Measurements from ENCODE around the gene APAF1. TPM values are rescaled to one million over a fixed set of nuclear protein-coding genes. Genes with fewer than 3 reads are reported as not detected.

APAF1 gene
- total RNA-seq, 1 experiment from 2014 or later, result 7.2 TPM

DNA sequence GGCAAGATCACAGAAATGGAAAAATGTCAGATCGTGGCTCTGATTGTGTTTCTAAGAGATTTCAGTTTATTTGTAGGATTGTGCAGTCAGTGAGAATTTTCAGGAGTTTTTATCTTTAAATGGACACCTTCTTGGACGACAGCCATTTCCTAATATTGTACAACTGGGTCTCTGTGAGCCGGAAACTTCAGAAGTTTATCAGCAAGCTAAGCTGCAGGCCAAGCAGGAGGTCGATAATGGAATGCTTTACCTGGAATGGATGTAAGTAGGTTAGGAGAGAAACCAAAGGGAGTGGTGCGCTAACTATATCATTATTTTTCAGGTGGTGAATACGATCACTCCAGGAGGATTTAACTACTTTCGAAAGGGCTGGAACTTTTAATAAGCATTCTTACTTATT, 26.4 kb downstream of the APAF1 start:
- no peak for DNase-seq (ENCODE audit: low spot score)

DNA sequence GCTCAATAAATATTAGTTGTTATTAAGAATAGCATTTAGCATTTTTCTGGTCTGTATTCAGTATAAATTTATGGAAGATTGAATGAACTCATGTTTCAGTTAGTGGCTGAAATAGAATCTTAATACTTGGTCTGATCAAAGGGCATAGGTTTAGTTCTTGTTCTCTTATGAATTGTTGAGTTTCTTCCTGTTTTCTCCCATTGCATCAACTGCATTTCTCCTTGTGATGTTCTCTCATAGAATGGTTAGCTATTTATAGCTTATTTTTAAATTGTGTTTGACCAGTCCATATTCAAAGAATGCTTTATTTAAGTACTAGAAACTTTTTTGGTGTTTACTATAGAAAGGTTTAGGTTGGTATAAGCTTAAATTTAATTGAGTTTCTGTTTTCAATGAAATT, 29.8 kb downstream of the APAF1 start:
- DNase-seq (ENCODE audit: low spot score), result no peak

DNA sequence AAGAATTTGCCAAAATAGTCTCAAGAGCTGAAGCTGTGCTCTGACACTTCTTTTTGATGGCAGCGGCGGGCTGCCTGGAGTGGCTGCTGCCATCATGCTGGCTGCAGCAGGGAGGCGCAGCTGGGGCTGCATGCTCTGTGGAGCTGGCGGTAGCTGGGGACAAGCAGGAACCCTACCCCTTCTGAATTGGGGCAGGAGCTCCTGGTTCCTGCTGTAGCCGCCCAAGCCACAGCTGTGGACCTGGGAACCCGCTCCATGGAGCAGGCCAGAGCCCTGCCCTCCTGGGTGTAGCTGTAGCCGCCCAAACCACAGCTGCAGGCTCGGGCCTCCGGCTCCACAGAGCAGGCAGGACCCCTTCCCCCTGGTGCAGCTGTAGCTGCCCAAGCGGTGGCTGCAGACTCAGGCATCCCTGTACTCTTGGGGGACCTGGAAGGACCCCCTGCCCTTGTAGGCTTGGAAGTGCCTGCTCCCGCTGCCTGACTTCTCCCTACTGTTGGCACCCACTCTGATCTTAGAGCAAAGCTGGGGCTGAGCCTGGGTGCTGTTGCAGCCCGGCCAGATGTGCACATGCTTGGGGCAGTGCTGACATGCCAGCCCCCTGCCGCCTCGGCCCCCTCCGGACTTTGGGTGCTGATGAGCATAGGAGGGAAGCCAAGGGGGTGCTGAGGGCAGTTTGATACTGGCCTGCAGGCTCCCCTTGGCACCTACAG, 33.3 kb downstream of the APAF1 start:
- DNase-seq (ENCODE audit: low spot score), result no peak

DNA sequence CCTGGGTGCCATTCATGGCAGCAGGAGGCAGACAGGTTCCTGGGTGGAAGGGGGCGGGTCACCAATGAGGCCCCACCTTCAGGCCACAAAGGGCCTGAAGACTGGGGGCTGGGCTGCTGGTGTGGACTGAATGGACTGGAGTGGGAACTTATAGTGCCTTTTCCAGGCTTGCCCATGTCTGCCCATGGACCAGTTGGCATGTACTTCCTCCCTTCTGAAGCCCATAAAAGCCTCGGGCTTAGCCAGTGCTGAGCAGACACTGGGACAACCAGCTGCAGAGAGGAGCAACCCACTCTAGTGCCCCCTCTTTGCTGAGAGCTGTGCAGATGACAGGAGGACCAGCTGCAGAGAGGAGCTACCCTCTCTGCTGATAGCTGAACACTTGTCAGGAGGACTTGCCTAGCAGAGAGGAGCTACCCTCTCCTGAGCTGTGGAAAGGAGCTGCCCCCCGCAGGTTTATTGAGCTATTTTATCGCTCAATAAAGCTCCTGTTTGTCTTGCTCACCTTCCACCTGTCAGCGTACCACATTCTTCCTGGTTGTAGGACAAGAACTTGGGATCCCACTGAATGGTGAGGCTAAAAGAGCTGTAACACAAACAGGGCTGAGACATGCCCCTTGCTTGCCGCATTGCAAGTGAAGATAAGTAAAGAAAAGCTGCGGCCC, 34.0 kb downstream of the APAF1 start:
- no peak for DNase-seq (ENCODE audit: low spot score)

DNA sequence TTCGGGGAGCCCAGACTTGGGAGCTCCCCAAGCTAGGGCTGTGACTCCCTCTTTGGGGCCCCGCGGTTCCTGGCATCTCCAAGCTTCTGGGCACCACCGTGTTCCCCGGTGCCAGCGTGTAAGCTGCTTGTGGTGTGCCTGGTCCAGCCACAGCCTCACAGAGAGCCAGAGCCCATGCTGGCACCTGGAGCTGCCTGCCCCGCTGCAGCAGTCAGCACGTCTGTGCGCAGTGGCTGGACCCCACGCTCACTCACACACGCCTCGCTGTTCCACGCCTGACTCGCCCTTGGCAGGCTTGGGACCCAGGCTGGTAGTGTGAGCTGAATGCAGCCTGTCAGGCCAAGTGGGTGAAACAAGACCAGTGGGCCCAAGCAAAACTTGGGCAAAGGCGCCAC, 34.5 kb downstream of the APAF1 start:
- no peak for DNase-seq (ENCODE audit: low spot score)

DNA sequence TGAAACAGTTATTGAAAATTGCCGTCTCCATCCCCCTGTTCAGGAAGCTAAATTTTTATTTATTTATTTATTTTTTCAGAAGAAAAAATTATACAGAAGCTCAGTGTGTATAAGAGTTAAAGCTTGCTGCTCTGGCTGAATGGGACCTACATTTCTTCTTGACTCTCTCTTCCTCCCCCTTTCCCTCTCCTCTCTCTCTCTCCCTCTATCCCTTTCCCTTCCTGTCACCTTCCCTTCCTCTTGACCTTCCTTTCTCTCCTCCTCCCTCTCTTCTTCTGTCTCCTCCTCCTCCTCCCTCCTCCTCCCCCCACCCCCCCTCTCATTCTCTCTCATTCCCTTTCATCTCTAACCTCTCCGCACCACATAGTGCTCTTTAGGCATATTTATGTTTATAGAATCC, 39.1 kb downstream of the APAF1 start:
- no peak for DNase-seq (ENCODE audit: low spot score)

DNA sequence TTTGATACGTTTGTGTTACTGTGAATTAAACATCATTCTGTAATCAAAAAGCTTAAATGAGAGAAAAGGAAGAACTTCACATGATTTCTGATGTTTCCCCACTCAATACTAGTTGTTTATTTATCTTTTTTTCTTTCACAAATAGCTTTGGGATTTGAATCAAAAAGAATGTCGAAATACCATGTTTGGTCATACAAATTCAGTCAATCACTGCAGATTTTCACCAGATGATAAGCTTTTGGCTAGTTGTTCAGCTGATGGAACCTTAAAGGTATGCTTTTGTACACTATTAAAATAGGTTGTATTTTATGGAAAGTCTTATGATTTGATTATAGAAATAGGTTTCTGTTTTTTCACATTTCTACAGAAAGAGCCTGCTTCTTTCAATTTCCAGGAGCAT, 41.5 kb downstream of the APAF1 start:
- no peak for DNase-seq (ENCODE audit: low spot score)

DNA sequence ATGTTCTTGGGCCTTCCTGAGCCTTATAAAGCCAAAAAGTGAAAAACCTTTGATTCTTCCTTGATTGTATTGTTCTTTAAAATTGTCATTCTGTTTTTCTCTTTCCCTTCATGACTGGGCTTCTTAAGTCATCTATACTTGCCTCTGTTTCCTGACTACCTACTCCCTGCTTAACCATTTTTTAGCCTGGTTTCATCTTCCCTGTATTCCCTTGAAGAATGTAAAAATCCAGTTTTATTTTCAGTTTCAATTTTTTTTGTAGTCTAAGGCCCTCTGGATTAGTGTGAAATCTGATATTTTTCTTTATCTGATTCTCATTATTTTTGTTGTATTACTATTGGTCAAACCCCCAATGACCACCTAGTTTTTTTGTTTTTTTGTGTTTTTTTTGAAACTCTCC, 46.3 kb downstream of the APAF1 start:
- DNase-seq (ENCODE audit: low spot score), result no peak

GRCh38 chr12:98696036-98696646, 51.1 kb downstream of the APAF1 start:
- no peak for DNase-seq (ENCODE audit: low spot score)

DNA sequence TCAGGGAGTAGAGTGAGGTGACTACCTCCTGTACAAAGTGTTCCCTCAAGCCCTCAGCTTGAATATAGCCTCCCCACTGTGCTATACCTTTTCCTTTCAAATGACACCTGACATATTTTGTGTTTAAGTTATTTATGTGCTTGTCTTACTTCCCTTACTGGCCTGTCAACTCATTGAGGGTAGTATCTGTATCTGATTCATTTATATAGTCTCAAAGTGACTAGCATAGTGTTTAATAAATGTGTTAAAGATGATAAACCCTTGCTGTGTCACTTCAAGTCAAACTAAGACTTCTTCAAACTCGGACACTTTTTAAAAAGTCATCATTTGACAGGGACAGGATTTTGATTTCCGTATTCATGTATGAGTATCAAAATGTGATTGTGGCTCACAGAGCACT, 52.1 kb downstream of the APAF1 start:
- no peak for DNase-seq (ENCODE audit: low spot score)

GRCh38 chr12:98698603-98699463, 53.7 kb downstream of the APAF1 start:
- DNase-seq (ENCODE audit: low spot score), result peak; percentile 68

- DNase-seq (ENCODE audit: low spot score), result no peak
Observed at GRCh38 chr12:98699586-98699985, 54.5 kb downstream of the APAF1 start.

GRCh38 chr12:98701166-98701565, 56.1 kb downstream of the APAF1 start:
- peak; percentile 17 for DNase-seq (ENCODE audit: low spot score)

GRCh38 chr12:98709022-98709421, 63.9 kb downstream of the APAF1 start:
- no peak for DNase-seq (ENCODE audit: low spot score)

- DNase-seq (ENCODE audit: low spot score), result no peak
Observed at GRCh38 chr12:98714426-98714825, 69.3 kb downstream of the APAF1 start.

- no peak for DNase-seq (ENCODE audit: low spot score)
Observed at GRCh38 chr12:98719515-98720504, 74.7 kb downstream of the APAF1 start.

DNA sequence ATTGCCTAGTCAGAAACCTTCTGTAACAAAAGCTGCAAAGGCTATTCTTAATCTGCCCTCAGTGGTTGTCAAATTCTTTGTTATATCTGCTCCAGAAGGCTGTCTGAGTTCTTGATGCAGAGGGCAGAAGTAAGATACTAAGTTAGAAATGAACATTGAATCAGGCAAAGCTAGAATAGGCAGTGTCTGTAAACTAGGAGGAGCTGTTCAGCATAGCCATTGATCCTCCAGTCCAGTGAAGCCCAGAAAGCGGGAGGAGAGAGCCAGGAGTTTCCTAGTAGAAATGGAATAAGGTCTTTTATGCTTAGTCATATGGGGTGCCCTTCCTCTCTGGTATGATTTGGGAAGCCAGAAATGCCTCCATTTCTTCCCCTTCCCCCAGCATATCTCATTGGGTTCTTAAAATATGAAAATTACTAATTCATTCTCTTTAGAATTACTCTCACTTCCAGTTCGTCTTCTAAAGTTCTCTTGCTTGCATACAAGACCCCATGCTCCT, 76.2 kb downstream of the APAF1 start:
- DNase-seq (ENCODE audit: low spot score), result no peak

DNA sequence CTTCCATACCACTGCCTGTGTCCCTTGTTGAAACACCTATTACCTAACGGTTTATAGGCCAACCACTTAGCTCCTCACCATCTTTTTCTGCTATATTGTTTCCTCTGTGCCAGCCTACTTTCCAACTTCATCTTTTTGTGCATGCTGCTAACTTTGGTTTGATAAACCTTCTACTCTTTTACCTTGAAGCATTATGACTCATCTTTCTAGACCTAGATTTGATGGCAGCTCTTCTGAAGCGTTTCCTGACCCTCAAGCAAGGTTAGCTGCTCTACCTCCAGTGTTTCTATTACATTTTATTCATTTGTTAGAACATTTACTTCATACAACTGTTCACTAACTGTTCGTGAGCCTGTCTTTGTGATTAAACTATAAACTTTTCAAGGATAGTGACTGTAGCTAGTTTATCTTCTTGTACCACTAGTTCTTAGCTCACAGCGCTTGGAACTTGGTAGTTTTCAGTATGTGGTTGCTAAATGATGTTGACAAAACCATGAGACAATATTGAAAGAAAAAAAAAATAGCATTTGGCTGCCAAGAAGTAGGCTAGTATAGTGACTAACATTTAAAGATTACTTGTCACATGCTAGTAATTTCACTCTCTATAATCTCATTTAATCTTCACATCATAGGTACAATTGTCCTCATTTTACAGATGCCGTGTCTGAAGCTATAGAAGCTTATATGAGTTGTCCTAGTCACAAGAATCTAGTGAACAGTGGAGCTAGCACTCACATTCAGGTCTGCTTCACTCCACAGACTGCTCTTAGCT, 79.5 kb downstream of the APAF1 start:
- no peak for DNase-seq (ENCODE audit: low spot score)

- peak; percentile 35 for DNase-seq (ENCODE audit: low spot score)
Observed at GRCh38 chr12:98725476-98726247, 80.6 kb downstream of the APAF1 start.
